DND-41 (cell line): ENCODE results near the gene EYA2.

Experiments
- ATAC-seq: fragments of 200-7000 bp; cut with Tn5 transposase; 3 replicates; pipeline ENCODE4 v1.9.1; 2021; ENCODE audit warnings: low read depth; ENCODE audit not compliant: insufficient read depth
- DNase-seq: peaks from one replicate; pipeline ENCODE4 v3.0.0-alpha.2; 2020
- H2AFZ ChIP-seq: 2 replicates; pipeline ENCODE4 v1.6.0; 2012; ENCODE audit warnings: low read depth, low read length
- H3K27ac ChIP-seq: 2 replicates; pipeline ENCODE4 v1.5.1; 2012; ENCODE audit warnings: low read length, inconsistent platforms
- H3K27me3 ChIP-seq: fragments of 200-600 bp; sonication (generic); 2 replicates; pipeline ENCODE4 v1.6.0; 2012; ENCODE audit warnings: low read length, mild to moderate bottlenecking, inconsistent platforms; ENCODE audit not compliant: insufficient read depth, poor library complexity
- H3K36me3 ChIP-seq: 2 replicates; pipeline ENCODE4 v1.5.1; 2012; ENCODE audit warnings: low read length, inconsistent platforms; ENCODE audit not compliant: insufficient read depth
- H3K4me1 ChIP-seq: 2 replicates; pipeline ENCODE4 v1.5.1; 2012; ENCODE audit warnings: mild to moderate bottlenecking, low read length; ENCODE audit not compliant: insufficient read depth
- H3K4me2 ChIP-seq: 2 replicates; pipeline ENCODE4 v1.6.0; 2012; ENCODE audit warnings: mild to moderate bottlenecking, moderate library complexity, low read length, inconsistent platforms; ENCODE audit not compliant: insufficient read depth
- H3K4me3 ChIP-seq, 2 experiments: fragments of 200-600 bp in 1 of 2; shearing (Covaris generic) in 1 of 2; 2 replicates each; pipeline ENCODE4 v1.5.1; 2012 to 2016; ENCODE audit warnings: inconsistent platforms in 2 of 2, low read length in 2 of 2, mild to moderate bottlenecking in 2 of 2, low read depth in 1 of 2, moderate library complexity in 1 of 2
- H3K79me2 ChIP-seq: 2 replicates; pipeline ENCODE4 v1.6.0; 2012; ENCODE audit warnings: low read length, inconsistent platforms; ENCODE audit not compliant: insufficient read depth
- H3K9ac ChIP-seq: 2 replicates; pipeline ENCODE4 v1.6.0; 2012; ENCODE audit warnings: low read depth, mild to moderate bottlenecking, inconsistent platforms, low read length, moderate library complexity
- H3K9me3 ChIP-seq: 2 replicates; pipeline ENCODE4 v1.5.1; 2012; ENCODE audit warnings: low read length, moderate library complexity, mild to moderate bottlenecking, inconsistent platforms; ENCODE audit not compliant: insufficient read depth, severe bottlenecking
- H4K20me1 ChIP-seq: 2 replicates; pipeline ENCODE4 v1.6.0; 2012; ENCODE audit warnings: low read length; ENCODE audit not compliant: insufficient read depth
- EZH2 ChIP-seq: IDR thresholded peaks from 3 replicates; pipeline ENCODE4 v1.6.1; 2012; ENCODE audit warnings: borderline replicate concordance, low read depth, mild to moderate bottlenecking, moderate library complexity, low read length, inconsistent platforms; ENCODE audit not compliant: severe bottlenecking
- TF ChIP-seq, protein P1 (sequence below): IDR thresholded peaks from 2 replicates; pipeline ENCODE4 v1.5.1; 2012; ENCODE audit warnings: borderline replicate concordance, low read length, moderate library complexity, mild to moderate bottlenecking; ENCODE audit not compliant: poor library complexity, severe bottlenecking; ENCODE audit errors: extremely low read depth

Gene EYA2

DNA sequence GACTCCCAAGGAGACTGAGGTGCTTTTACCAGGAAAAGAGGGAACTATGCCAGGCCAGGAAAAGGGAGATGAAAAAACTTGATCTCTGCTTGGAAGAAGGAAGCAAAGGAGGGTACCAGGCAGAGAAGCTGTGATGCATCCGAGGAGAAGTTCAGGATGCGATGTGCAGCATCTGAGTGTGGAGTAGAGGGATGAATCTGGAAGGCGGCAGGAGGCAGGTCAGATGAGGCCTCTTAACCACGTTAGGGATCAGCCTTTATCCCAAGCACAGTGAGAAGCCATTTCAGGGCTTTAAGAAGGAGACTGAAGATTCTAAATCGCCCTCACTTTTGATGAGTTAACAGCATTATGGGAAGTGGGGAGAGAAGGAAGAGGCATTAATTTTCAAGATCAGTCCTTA lies 44.9 kb upstream of the EYA2 start:
- Histone ChIP-seq H3K4me1 (no peaks in the 10 kb centered on the region), H3K9ac (no peak overlapping the region), H3K79me2 (no peaks in the 10 kb centered on the region), H3K4me3 (no peak overlapping the region), H3K9me3 (no peaks in the 10 kb centered on the region), H3K36me3 (no peaks in the 10 kb centered on the region), H3K27me3 (no peaks in the 10 kb centered on the region), H3K27ac (no peak overlapping the region), H2AFZ (no peak overlapping the region), H4K20me1 (no peaks in the 10 kb centered on the region), H3K4me2 (no peak overlapping the region)
- ATAC-seq (no peak), DNase-seq (no peak)
- TF ChIP-seq, protein P1, sequence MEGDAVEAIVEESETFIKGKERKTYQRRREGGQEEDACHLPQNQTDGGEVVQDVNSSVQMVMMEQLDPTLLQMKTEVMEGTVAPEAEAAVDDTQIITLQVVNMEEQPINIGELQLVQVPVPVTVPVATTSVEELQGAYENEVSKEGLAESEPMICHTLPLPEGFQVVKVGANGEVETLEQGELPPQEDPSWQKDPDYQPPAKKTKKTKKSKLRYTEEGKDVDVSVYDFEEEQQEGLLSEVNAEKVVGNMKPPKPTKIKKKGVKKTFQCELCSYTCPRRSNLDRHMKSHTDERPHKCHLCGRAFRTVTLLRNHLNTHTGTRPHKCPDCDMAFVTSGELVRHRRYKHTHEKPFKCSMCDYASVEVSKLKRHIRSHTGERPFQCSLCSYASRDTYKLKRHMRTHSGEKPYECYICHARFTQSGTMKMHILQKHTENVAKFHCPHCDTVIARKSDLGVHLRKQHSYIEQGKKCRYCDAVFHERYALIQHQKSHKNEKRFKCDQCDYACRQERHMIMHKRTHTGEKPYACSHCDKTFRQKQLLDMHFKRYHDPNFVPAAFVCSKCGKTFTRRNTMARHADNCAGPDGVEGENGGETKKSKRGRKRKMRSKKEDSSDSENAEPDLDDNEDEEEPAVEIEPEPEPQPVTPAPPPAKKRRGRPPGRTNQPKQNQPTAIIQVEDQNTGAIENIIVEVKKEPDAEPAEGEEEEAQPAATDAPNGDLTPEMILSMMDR, result no peak
- no peak for TF ChIP-seq EZH2

DNA sequence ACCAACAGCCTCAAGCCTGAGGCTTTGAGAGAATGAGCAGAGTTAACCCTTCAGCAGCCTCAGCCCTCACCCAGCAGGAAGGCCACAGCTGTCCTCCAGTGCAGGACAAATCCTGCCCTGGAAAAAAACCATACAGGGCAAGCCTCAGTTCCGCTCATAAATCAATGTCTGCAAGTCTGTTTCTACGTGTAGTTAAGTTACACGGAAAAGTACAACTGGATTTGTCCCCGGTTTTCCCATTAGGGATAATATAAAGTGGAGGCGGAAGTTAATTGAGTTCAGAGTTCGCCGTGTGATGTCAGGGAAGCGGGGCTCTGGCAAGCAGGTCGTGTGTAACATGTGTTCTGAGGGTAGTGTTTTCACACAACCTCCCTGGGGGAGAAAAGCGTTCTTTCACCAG lies 44.2 kb upstream of the EYA2 start:
- H3K27me3 ChIP-seq, result no peaks in the 10 kb centered on the region
- ATAC-seq (no peak), DNase-seq (no peak)
- H3K36me3 ChIP-seq, result no peaks in the 10 kb centered on the region
- no peaks in the 10 kb centered on the region for H4K20me1 ChIP-seq
- H3K79me2 ChIP-seq, result no peaks in the 10 kb centered on the region
- no peak overlapping the region for H3K4me3 ChIP-seq
- no peak overlapping the region for H2AFZ ChIP-seq
- TF ChIP-seq EZH2, result no peak
- TF ChIP-seq, protein P1, result no peak
- no peak overlapping the region for H3K9ac ChIP-seq
- H3K4me1 ChIP-seq, result no peaks in the 10 kb centered on the region
- H3K9me3 ChIP-seq, result no peaks in the 10 kb centered on the region
- H3K4me2 ChIP-seq, result no peak overlapping the region
- no peak overlapping the region for H3K27ac ChIP-seq

DNA sequence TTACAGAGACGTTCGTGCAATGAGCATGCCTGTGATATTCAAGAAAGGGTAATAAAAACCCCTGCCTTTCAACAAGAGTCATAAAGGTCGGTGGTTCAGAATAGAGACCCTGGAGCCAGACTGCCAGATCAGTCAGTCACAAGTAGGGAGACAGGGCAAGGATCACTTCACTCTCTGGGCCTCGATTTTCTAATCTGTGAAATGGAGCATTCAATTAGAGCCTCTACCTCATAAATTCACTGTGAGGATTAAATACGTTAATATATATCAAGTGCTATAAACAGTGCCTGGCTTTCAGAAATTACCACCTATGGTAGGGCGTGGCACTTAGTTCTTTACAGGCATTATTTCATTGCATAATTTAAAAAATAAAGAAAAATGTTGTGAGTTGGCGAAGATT lies 43.7 kb upstream of the EYA2 start:
- H2AFZ ChIP-seq, result no peak overlapping the region
- no peak overlapping the region for H3K4me3 ChIP-seq
- no peak for ATAC-seq

DNA sequence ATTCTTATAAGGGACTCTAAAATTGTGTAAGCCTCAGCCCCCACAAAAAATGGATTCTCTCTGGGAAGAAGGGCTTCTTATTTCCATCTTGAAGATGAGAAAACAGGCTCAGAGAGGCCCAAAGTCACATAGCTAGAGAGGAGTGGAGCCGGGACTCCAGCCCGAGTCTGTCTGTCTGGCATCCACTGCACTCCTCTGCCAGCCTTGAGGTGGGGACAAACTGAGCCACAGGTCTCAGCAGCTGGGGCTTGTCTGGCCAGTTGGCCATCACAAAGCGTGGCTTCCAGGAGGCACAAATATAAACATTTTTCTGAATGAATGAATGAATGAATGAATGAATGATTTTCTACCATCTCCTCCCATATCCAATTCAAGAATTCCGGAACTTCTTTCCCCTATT lies 42.9 kb upstream of the EYA2 start:
- Histone ChIP-seq H3K4me2 (no peak overlapping the region), H3K79me2 (no peaks in the 10 kb centered on the region), H3K9me3 (no peaks in the 10 kb centered on the region), H3K27ac (no peak overlapping the region), H3K27me3 (no peaks in the 10 kb centered on the region), H3K4me1 (no peaks in the 10 kb centered on the region), H3K4me3 (no peak overlapping the region), H4K20me1 (no peaks in the 10 kb centered on the region), H2AFZ (no peak overlapping the region), H3K36me3 (no peaks in the 10 kb centered on the region), H3K9ac (no peak overlapping the region)
- TF ChIP-seq, protein P1, result no peak
- no peak for TF ChIP-seq EZH2
- DNase-seq, result no peak
- no peak for ATAC-seq

More for the DNA sequence above, 43.7 kb upstream of the EYA2 start:
- H3K9me3 ChIP-seq, result no peaks in the 10 kb centered on the region
- no peaks in the 10 kb centered on the region for H4K20me1 ChIP-seq
- no peaks in the 10 kb centered on the region for H3K36me3 ChIP-seq
- H3K4me1 ChIP-seq, result no peaks in the 10 kb centered on the region
- no peak overlapping the region for H3K9ac ChIP-seq
- no peaks in the 10 kb centered on the region for H3K27me3 ChIP-seq
- DNase-seq, result no peak
- TF ChIP-seq, protein P1, result no peak
- TF ChIP-seq EZH2, result no peak
- no peaks in the 10 kb centered on the region for H3K79me2 ChIP-seq
- no peak overlapping the region for H3K4me2 ChIP-seq
- H3K27ac ChIP-seq, result no peak overlapping the region
